Ascending aorta (tissue), 2 donors: ENCODE measurements around the gene ASAP2. TPM values are rescaled to one million over a fixed set of nuclear protein-coding genes. Genes with fewer than 3 reads are reported as not detected.

ENCODE experiments used
- DNase-seq, 2 donors: peaks; one replicate each; pipeline ENCODE4 v3.0.0-alpha.2; 2019; ENCODE audit warnings: low spot score in 2 of 2
- H3K27ac ChIP-seq, 2 donors: fragments of 200-600 bp; sonication (generic); one replicate each; pipeline ENCODE4 v1.5.1; 2016 to 2017; ENCODE audit warnings: mild to moderate bottlenecking in 1 of 2
- H3K27me3 ChIP-seq: fragments of 200-600 bp; sonication (generic); one replicate; pipeline ENCODE4 v1.5.1; 2017
- H3K36me3 ChIP-seq, 2 donors: fragments of 200-600 bp; sonication (generic); one replicate each; pipeline ENCODE4 v1.5.1; 2016
- H3K4me1 ChIP-seq, 2 donors: fragments of 200-600 bp; sonication (generic); one replicate each; pipeline ENCODE4 v1.5.1; 2016 to 2017; ENCODE audit warnings: mild to moderate bottlenecking in 1 of 2
- H3K4me3 ChIP-seq, 2 donors: fragments of 200-600 bp; sonication (generic); one replicate each; pipeline ENCODE4 v1.5.1; 2016 to 2017; ENCODE audit warnings: mild to moderate bottlenecking in 1 of 2
- H3K9me3 ChIP-seq, 2 donors: fragments of 200-600 bp; sonication (generic); one replicate each; pipeline ENCODE4 v1.5.1; 2016
- CTCF ChIP-seq, 3 experiments: fragments of 200-600 bp in 2 of 3; fragments of 450-650 bp in 1 of 3; sonication (generic) in 2 of 3; IDR thresholded peaks; one replicate each; pipeline ENCODE4 v1.5.1; 2016 to 2019; ENCODE audit warnings: antibody characterized with exemption in 3 of 3, mild to moderate bottlenecking in 1 of 3, moderate library complexity in 1 of 3
- intact Hi-C: fragments of 100-400 bp; cut with DNase I; formaldehyde crosslinking; loops from one replicate; pipeline ENCODE4 v1.15.1; 2023
- total RNA-seq: library from RNA; depleted of rRNA; stranded (reverse); fragments of >200 nt; gene quantifications from one replicate; pipeline ENCODE4 v1.1.0, GENCODE V29; 2016

The ASAP2 gene
- total RNA-seq, 1 donor from 2014 or later, result 56.9 TPM

- Histone ChIP-seq H3K4me3 (no peak overlapping the region), H3K27ac (no peak overlapping the region), H3K9me3 (no peaks in the 10 kb centered on the region), H3K36me3 (peaks cover 0 to 5% of the 10 kb centered on the region in 2 donors), H3K4me1 (peaks cover 7 to 23% of the 10 kb centered on the region in 2 donors), H3K27me3 (no peaks in the 10 kb centered on the region)
- DNase-seq, result no peak
- TF ChIP-seq CTCF (IDR thresholded peaks at IDR 0.05), result no peak
- intact Hi-C loops, result no loop called here
Measured at GRCh38 chr2:9418746-9419145, 212.1 kb downstream of the ASAP2 start.

- H3K27me3 ChIP-seq, result no peaks in the 10 kb centered on the region
- no peak for TF ChIP-seq CTCF (IDR thresholded peaks at IDR 0.05)
- intact Hi-C loops, result no loop called here
- H3K27ac ChIP-seq, result no peak overlapping the region
- peaks cover 0 to 5% of the 10 kb centered on the region in 2 donors for H3K36me3 ChIP-seq
- peaks cover 7 to 28% of the 10 kb centered on the region in 2 donors for H3K4me1 ChIP-seq
- no peak overlapping the region for H3K4me3 ChIP-seq
- no peak for DNase-seq
- H3K9me3 ChIP-seq, result no peaks in the 10 kb centered on the region
Measured at GRCh38 chr2:9419541-9419940, 212.9 kb downstream of the ASAP2 start.

DNA sequence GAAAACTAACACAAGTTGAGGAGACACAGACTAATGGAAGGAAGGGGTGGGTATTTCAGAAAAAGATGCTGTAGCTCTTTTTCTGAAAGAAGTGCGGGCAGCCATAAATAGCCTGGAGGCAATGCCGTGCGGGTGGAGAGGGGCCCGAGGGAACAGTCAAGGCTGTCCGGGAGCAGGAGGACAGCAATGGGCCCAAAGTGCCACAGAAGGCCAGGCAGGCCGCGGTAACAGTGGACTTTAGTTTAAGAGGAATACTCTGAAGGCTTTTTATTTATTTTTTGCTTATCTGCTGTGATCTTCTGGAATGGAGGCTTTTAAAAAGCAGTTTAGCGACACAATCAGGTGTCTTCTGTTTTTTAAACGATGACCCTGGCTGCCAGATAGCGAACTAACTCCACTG, 213.9 kb downstream of the ASAP2 start:
- DNase-seq, result no peak
- Histone ChIP-seq H3K36me3 (peaks cover 0 to 5% of the 10 kb centered on the region in 2 donors), H3K9me3 (no peaks in the 10 kb centered on the region), H3K27ac (no peak overlapping the region), H3K27me3 (no peaks in the 10 kb centered on the region), H3K4me1 (peaks cover 7 to 33% of the 10 kb centered on the region in 2 donors), H3K4me3 (no peak overlapping the region)
- intact Hi-C loops, result loop anchor here (5.0 to 10.0 kb wide), 2 partner anchors 213 to 416 kb away; partner anchors contain the start of genes ASAP2 and MBOAT2
- TF ChIP-seq CTCF (IDR thresholded peaks at IDR 0.05), result no peak

GRCh38 chr2:9422321-9423099, 215.9 kb downstream of the ASAP2 start:
- no peak for TF ChIP-seq CTCF (IDR thresholded peaks at IDR 0.05)
- Histone ChIP-seq H3K36me3 (no peaks in the 10 kb centered on the region), H3K27me3 (no peaks in the 10 kb centered on the region), H3K4me3 (peak overlapping the region; percentile 83 to 93), H3K9me3 (no peaks in the 10 kb centered on the region), H3K4me1 (peaks cover 7 to 33% of the 10 kb centered on the region in 2 donors), H3K27ac (peak overlapping the region; percentile 91 to 94)
- intact Hi-C loops, result loop anchor here (1.0 to 10.0 kb wide), 6 partner anchors 52 to 418 kb away; partner anchors contain the start of genes ADAM17, ASAP2, IAH1 and MBOAT2
- no peak for DNase-seq

DNA sequence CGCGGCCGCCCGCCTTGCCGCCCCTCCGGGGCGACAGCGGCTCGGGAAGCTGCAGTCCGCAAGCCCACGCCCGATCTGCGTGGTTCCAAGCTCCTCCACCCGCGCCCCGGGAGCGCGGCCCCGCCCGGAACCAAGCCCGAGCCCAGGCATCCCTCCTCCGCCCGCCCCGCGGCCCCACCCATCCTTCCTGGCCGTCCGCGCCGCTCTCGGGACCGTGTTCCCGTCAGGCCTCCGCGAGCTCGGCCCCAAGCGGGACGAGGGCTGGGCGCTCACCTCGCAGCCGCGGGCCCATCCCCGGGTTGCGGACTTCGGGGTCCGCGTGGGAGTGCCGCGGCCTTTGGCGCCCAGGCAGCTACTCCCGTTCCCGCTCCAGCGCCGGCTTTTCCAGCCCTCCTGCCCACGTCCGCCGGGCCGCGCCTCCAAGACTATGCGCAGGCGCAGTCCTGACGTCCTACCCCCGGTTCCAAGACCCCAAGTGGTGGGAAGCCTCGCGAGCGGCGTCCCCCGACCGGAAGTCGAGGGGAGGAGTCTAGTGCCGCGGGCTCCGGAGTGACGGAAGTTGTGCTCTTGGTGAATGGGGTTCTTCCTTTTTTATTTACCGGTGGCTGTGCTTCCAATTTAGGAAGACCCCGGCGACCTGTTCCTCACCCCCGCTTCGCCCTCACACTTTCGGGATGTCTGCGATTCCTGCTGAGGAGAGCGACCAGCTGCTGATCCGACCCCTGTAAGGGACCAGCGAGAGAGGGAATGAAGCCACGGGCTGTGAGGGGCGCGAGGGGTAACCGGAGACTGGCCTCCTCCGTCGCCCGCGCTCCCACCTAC, 216.7 kb downstream of the ASAP2 start, which contains the start of the genes CPSF3 and ITGB1BP1:
CPSF3 (plus strand) TSS at position 555 of the 822 bp plus-strand sequence; CDS start at position 675, 120 bp downstream.
ITGB1BP1 (minus strand) TSS at position 429 of the 822 bp plus-strand sequence. CDS start 4,831 bp downstream, outside the sequence.
- H3K9me3 ChIP-seq, result no peaks in the 10 kb centered on the region
- H3K27ac ChIP-seq, result peak within 1 kb of the TSS; percentile 91 to 94
- no peaks in the 10 kb centered on the region for H3K27me3 ChIP-seq
- H3K4me3 ChIP-seq, result peak within 1 kb of the TSS; percentile 83 to 93
- DNase-seq, result peak; percentile 85 to 98
- no peak for TF ChIP-seq CTCF (IDR thresholded peaks at IDR 0.05)
- no peaks in the 10 kb centered on the region for H3K36me3 ChIP-seq
- intact Hi-C loops, result loop anchor here (1.0 to 10.0 kb wide), 6 partner anchors 51 to 419 kb away; partner anchors contain the start of genes ADAM17, ASAP2, IAH1 and MBOAT2
- peaks cover 7 to 33% of the 10 kb centered on the region in 2 donors for H3K4me1 ChIP-seq
